Measurements from ENCODE around the gene SLC25A48.

GRCh38 chr5:135920199-135920598 lies 85.7 kb downstream of the SLC25A48 start:
- no peak for TF ChIP-seq CTCF (IDR thresholded peaks at IDR 0.05)
- no peak for TF ChIP-seq POLR2A (IDR thresholded peaks at IDR 0.05)
